TTC549 (cell line): ENCODE data around the gene FSTL4.

ENCODE experiments used
- FAIRE-seq: peaks from 2 replicates; lab custom pipeline; 2012; peaks lifted over from hg19 to GRCh38; lab: Jason Lieb, UNC

The FSTL4 gene

DNA sequence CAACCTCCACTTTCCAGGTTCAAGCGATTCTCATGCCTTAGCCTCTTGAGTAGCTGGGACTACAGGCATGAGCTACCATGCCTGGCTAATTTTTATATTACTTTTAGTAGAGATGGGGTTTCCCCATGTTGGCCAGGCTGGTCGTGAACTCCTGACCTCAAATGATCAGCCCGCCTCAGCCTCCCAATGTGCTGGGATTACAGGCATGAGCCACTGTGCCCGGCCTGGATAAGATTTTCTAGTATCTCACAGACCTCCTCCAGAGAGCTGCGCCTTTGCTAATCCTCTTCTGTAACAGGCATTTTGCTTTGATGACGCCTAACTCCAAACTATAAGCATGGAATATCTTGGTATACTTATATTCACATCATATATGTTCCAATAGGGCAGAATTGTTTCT, 99.4 kb downstream of the FSTL4 start:
- FAIRE-seq, result no peak

DNA sequence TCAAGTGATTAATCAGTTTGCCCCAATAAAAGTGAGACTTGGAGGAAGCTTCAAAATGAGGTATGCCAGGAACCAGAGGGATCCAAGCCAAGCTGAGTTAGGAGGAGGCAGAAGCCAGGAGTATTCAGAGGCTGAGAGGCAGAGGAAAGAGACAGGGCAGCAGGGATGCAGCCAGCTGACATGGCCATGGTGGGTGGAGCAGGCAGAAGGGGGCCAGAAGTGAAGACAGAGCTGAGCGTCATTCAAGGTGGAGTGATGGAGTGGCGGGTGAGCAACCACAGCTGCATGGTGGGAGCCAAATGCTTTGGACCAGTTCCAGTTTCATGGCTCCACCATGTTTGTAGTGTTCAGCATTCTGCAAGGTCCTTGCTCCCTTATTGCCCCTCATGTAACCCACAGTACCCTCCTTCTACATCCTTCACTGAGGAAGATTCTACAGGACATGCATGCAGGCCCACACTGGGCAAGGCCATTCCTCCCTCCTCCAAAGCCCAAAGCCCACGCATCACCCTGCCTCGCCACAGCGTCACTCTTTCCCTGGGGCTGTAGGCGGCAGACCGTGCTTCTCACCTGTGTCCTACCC, 100.6 kb downstream of the FSTL4 start:
- FAIRE-seq, result no peak

DNA sequence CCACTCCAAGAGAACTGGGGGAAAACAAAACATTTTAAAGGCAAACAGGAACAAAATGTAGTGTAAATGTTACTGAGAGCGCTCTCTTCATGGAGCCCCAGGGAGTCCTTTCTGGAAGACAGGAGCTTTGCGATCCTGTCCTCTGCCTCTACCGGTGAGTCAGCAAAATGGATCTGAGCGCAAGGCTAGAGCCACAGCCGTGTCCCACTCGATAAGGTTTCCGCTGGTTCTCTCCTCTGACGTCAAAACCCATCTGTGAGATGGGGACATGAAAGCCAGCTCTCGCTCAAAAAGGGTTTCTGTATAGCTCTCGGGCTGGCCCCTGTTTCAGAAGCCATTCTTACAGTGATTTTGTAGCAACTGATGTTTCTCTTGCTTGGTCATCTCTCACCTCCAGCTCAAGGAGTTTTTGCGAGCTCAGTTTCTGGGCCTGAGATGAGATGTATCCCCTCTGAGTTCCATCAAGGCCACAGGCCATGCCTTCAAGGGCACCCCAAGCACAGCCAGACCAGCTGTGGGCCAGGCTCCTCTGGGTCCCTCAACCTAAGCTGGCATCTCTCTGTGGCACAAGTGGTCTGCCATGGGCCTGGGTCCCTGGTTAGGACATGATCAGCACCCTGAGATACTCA, 101.6 kb downstream of the FSTL4 start:
- no peak for FAIRE-seq

DNA sequence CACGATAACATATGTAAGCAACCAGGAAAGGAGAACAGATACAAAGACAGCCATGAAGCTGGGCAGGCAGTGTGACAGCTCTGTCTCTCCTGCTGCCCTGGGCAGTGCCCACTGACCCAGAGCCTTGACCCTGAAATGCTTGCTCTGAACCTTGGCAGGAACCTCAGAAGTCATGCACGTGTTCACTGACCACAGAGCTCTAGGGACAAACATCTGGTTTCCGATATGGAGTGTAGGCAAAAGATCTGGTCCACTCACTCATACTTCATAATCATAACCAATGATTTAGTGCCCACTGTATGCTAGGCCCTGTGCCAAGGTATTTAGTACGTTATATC, 102.6 kb downstream of the FSTL4 start:
- no peak for FAIRE-seq

DNA sequence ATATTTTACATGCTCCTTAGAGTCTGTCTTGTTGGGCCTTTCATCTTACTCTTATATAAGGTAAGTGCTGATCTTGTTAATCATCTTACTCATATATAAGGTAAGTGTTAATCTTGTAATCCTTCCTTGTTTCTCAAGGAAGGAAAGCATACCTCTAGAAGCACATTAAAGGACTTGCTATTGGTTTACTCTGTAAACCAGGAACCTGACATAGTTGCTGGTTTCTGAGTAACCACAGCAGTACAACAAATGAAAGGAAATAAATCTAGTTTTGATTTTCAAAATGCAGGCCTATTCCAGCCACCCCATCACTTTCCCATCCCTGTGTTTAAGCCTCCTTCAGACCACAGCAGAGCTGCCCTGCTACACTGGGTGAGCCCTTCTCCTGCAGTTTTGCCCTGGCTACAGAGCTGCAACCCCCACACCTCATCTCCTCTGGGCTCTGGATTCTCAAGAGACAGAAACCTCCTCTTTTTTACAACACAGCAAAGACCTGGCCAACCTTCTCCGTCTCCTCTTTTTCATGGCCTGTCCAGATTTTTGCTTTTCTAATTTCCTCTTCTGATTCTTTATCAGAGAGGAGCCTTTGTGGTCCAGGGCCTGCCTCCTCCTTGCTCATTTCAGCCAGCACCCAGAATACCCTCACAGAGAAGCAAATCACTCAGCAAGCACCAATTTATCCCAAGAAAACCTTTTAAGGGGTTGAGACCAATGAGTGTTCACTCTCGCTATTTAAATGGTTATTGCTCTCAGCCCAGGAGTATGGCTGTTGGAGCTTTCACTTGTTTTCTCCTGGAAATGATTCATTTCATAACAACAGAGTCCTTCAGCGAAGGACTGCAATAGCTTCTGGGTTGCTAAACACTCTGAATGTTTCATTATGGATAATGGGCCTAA, 103.2 kb downstream of the FSTL4 start:
- no peak for FAIRE-seq

DNA sequence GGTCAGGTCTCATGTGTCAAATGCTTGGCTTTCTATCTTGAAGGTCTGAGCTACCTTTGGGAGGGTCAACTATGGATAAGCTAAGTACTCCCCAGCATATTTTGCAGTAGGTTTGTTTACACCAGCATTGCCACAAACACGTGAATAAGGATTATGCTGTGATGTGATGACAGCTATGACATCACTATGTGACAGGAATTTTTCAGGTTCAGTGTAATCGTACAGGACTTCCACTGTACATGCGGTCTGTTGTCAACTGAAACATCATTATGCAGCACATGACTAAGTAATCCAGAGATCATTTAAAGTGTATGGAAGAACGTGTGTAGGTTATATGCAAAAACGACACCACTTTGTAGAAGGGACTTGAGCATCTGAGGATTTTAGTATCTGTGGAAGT, 104.0 kb downstream of the FSTL4 start:
- no peak for FAIRE-seq

DNA sequence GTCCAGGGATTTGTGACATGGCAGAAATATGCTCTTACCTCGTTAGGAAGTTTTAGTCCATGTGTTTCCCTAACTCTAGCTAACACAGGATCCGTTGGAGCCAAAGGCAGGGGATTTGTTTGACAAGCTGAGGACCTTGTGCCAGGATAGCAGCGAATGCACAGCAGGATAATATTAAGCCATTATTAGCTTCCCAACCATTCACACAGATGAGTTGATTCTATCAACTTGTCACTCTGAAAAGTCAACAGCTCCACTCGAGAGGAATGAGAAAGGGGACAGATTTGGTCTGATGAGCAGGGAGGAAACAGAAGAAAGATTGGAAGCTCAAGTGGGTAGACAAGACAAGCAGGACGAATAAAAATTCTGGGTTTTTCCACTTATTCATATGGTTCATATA, 106.2 kb downstream of the FSTL4 start:
- no peak for FAIRE-seq

DNA sequence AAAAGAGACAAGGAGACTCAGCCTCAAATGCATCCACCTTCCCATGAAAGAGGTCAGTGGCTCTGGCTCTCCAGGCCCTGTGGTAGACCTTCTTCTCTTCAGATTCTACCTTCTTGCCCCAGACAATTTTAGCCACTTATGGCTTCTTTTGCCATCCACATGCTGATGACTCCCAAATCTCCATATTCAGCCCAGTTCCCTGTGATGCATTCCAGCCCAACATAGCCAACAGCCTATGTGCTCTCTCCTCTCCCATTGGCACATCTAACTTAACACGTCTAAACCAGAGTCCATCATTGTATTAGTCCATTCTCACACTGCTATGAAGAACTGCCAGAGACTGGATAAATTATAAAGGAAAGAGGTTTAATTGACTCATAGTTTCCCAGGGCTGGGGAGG, 108.8 kb downstream of the FSTL4 start:
- FAIRE-seq, result no peak

DNA sequence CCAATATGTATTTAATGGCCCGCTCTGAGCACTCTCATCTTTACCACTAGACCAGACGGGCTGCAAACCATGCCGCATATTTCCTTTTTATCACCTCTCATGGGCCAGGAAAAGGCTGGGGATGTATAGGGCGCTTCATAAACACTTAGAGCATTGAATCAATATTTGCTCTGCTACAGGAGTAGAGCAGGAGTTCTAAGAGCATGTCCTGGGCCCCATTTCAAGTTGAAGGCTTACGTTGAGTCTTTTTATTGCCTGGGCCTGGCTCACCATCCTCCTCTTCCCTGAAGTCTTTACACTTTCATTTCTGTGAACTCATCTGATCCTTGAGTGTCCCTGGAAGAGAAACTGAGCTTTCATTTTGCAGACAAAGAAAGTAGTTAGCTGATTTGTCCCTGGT, 112.4 kb downstream of the FSTL4 start:
- no peak for FAIRE-seq

DNA sequence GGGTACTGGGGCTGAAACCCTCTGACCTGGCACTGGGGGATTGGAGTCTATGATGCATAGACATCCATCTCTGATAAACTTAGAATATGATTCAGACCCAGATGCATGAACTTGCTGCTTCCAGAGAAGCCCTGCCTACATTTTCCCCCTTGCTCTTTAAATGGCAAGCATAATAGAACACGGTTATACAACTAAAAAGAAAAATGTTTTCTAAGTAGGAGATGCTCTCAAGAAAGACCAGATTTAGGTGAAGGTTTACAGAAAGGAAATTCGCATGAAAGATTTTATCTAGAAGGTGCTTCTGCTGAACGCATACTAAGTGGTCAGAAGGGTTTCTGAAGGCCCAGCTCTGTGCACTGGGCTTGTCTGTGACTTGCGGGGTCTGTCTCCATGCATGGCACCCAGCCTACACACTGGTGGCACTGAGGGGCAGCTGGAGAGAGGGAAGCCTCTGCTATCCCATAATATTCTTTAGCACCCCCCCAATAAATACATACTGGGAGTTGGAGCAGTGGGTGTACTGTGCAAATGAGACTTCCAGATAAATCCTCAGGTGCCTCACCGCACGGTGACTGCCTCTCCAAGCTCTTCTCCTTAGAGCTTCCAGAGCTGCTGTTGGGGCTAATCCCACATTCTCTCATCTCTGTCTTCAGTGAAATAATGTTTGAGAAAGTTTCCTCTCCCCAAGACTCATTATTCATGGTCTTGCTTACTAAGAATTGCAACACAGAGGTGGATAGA, 114.6 kb downstream of the FSTL4 start:
- FAIRE-seq, result no peak

DNA sequence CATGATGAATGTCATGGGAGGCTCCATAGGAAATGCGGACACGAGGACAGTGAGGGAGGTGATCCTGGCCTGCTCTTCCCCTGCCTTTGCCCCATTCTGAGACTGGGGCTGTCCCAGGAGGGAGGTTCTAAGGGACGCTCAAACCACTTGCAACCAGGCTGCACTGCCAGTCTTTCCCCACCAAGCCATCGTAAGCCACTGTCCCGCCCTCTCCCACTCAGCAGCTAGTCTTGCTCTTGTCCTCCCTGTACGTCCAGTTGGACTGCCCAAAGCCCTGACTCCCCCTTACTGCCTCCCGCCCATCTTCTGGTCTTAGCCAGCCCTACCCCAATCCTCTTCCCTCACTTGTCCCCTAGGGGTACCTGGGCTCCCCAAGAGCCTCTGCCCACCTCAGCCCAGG, 115.7 kb downstream of the FSTL4 start:
- FAIRE-seq, result no peak

DNA sequence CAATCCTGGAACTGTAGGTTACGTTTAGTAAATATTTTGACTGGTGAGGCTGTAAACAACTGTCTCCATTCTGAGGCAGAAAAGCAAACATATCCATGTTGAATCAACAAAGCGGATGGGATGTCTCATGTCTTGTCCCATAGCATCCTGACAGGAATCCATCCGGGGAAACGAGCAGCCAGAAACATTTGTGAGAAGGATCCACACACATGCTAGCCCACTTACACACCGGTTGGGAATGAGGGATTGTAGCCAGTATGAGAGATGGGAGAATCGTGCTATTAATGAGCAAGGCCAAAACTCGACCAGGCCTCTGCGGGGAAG, 117.5 kb downstream of the FSTL4 start:
- no peak for FAIRE-seq

DNA sequence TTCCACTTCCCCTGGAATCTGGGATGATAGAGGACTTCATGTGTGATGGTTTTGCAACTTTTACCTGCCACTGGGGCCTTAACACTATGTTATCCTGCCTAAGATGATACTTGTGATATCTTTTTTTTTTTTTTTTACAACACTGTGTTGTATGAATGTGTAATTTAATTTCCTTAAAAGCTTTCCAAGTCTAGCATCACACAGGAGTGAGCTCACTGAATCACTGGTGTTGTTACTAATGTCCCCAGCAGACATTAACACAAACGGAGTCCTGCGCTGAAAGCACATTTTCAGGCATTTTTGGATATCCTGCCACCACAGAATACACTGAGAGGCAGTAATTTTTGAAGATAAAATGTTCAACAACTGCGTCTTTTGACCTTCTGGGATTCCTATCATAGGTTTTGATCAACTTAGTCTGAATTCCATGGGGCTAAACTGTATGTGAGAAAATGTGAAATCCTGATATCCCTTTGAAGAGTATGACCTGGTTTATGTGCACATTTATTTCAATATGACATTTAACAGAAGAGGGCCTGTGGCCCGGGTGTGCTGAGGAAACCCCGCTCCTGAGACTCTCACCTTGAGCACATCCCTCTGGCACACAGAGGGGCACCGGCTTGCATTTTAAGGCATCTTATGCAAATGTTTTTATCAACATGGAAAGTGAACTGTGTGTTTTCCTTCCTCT, 118.0 kb downstream of the FSTL4 start:
- no peak for FAIRE-seq

DNA sequence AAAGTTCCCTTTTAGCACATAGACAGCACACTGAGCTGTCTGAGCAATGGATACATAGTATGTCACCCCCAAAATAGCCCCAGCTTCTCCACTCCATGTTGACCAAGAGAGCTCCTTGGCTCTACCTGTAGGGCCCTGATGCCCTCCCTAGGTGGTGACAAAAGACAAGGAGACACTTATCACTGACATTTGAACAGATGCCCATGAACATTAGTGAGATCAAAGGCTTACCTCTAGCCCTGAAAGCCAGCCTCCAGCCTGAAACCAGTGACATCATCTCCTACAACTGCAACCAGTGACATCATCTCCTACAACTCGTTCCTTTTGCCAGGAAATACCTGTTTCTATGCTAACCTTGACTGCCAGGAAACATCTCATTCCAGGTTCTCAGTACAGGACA, 122.7 kb downstream of the FSTL4 start:
- FAIRE-seq, result no peak

DNA sequence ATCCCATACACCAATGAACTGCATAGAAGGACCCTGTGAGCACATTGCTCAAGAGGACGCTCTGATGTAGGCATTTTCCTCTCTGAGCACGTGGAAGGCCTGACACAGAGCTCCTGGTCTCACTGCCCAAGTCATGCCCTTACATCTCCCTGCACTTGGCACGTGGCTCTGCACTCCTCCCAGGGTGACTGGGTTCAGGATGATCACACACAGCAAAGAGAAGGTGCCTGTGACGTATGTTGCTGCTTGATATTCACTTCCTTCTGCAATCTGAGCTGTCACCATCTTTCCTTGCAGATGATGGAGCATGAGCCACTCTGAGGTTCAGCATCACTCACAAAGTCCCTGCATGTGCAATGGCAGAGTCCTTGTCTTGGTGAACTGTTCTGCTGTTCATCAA, 125.2 kb downstream of the FSTL4 start:
- FAIRE-seq, result no peak

DNA sequence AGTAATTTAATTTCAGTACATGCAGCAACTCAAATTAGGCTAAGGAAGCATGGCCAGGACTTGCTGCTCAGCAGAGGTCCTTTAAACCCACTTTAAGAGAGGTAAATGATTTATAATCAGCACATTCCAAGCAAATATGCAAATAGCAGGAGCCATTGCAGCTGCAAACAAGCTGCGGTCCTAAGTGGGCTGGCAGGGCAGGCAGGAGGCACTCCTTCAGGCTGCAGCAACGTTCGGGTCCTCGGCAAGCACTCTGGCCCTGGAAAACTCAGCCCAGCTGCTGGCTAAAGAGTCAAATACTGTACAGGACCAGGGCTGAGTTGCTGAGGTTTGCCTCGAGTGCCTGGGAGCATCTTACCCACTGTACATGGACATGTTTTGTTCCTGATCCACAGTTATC, 126.9 kb downstream of the FSTL4 start:
- no peak for FAIRE-seq

DNA sequence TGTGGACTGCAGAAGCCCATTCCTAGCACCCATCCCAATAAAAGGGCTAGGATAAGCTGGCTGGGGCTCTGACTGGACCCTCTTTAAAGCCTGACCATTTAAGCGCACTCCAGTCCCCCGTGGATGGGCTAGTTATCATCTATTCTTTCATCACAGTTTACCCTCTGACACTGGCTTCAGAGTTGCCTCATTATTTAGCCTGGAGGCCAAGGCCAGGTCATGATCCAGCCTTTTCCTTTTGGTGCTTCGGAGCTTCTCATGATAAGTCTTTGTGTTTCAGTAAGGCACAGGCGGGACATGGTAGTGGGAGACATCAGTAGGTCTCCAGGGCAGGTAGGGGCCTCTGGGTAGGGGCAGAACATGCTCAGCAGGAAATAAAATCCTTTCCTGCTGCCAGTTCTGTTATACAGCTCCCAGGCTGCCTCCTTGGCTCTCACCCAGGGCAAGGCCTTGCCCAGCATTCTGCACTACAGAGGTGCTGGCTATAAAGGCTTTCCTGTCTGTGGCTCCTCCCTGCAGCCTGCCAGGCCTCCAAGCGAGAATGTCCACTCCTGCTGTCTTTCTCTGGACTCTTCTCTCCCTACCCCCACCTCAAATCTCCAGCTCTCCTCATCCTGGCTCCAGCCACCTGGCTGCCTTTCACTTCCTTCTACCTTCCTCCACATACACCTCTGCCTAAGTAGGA, 128.8 kb downstream of the FSTL4 start:
- FAIRE-seq, result no peak

DNA sequence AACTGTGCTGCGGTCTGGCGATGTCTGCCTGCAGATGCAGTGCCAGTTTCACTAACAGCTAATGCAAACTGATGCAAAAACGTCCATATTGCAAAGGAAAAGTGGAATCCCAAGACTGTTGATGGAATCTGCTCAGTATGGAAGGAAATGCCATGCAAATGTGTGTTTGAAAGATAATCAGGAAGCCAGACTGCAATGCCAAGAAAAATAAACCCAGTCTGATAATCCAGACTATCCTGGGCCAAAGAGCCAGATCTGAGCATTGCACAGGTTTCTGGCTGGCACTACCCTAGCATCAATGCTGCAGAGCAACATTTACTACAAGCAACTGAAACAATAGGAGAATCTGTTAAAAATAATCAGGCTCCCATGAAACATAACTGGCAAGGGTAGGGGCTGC, 130.3 kb downstream of the FSTL4 start:
- no peak for FAIRE-seq

DNA sequence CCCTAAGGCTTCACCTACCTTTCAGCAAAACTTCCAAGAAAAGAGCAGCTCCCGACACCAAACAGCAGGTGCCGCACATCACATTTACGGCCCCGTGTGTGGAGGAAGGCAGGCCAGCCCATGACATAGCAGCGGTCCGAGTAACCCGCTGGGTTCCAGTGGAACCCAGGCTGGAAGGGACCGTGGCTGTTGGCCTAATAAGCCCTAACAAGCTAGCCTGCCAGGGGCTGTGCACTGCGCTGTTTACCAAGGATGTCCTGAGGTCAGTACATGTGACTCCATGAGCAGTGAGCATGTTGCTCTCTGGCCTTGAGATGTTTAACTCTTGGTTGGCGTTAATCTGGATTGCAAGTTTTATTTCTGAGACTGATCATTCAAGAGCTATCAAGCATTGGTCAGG, 131.5 kb downstream of the FSTL4 start:
- FAIRE-seq, result no peak

DNA sequence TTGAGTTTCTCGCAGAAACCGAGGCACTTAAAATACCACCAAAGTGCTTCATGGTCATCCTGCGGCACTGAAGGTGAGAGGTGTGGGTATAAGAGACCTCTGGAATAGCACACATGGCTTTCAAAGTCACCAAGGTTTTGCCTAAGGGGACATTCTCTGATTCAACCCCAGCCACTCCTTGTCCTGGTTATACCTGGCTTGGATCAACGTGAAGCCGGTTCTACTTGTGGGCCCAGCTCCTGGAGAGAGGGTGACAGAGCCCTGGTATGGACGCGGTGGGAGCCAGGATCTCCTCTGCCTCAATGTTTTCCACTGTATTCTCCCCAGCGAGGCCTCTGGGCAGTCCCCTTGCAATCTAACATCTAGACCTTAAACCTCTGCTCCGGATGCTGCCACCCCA, 132.0 kb downstream of the FSTL4 start:
- no peak for FAIRE-seq

DNA sequence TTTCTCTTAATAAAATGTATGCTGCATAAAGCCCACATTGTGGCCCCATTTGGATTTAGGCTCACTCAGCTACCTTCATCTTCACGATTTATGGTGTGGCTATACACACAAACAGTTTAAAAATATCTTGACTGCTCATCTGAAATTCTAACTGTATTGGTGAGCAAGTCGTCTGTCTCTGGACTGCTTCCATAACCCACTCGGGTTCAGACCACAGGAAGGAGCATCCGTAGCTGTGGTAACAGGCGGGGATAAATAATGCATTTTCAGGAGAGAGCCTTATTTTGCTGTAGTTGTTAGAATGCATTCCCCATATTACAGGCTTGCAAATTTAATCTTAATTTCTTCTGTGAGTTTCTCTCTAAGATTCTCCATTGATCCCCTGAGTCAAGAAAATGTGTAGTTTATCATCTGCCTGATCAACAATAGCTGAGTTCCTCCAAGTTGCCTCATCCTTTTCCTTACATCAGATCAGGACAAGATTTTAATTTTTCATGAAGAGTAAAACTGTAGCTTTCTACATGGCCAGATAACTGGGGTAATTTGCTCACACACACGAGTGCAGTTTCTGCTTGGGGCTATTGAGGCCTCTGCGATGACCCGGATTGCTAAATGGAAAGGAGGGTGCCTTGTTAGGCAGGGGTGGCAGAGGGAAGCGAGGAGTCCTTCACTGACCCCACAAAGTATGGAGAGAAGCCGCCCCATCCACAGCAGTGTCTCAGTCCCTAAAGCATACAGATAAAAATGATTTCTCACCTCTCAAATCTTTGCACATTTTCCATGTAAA, 133.9 kb downstream of the FSTL4 start:
- FAIRE-seq, result no peak
